SU-DHL-6 (cell line): ENCODE results near the gene SOD1.

Source experiments
- H2AFZ ChIP-seq: fragments of 200-600 bp; sonication (generic); 2 replicates; pipeline ENCODE4 v1.6.1; 2014; ENCODE audit warnings: low read depth, mild to moderate bottlenecking, moderate library complexity, mixed read lengths, antibody characterized with exemption, low read length; ENCODE audit not compliant: severe bottlenecking
- H3F3A ChIP-seq: fragments of 200-600 bp; shearing (Covaris generic); 2 replicates; pipeline ENCODE4 v1.6.0; 2016; ENCODE audit warnings: antibody characterized with exemption, mild to moderate bottlenecking; ENCODE audit not compliant: insufficient read depth
- H3K27ac ChIP-seq: fragments of 200-600 bp; sonication (generic); 2 replicates; pipeline ENCODE4 v1.5.1; 2016; ENCODE audit warnings: low read depth, mild to moderate bottlenecking, low read length, moderate library complexity, mixed read lengths
- H3K27me3 ChIP-seq: fragments of 200-600 bp; sonication (generic), shearing (Covaris generic); 2 replicates; pipeline ENCODE4 v1.6.0; 2014; ENCODE audit warnings: mild to moderate bottlenecking, low read length
- H3K36me3 ChIP-seq: fragments of 200-600 bp; sonication (generic); 2 replicates; pipeline ENCODE4 v1.6.1; 2014; ENCODE audit warnings: mild to moderate bottlenecking, low read length, mixed read lengths
- H3K4me2 ChIP-seq: fragments of 300-600, 200-600 bp; shearing (Covaris generic), sonication (generic); 2 replicates; pipeline ENCODE4 v1.6.0; 2014; ENCODE audit warnings: low read length, low read depth, mild to moderate bottlenecking; ENCODE audit not compliant: poor library complexity, severe bottlenecking
- H3K4me3 ChIP-seq: fragments of 200-600 bp; sonication (generic); 2 replicates; pipeline ENCODE4 v1.5.1; 2014; ENCODE audit warnings: antibody characterized with exemption, low read length, mild to moderate bottlenecking, mixed read lengths; ENCODE audit not compliant: insufficient read depth, poor library complexity, severe bottlenecking
- H3K79me2 ChIP-seq: fragments of 200-600 bp; sonication (generic); 2 replicates; pipeline ENCODE4 v1.6.1; 2014; ENCODE audit warnings: mild to moderate bottlenecking, low read length, moderate library complexity; ENCODE audit not compliant: insufficient read depth
- H3K9ac ChIP-seq: fragments of 200-600 bp; sonication (generic); 2 replicates; pipeline ENCODE4 v1.7.0; 2014; ENCODE audit warnings: mild to moderate bottlenecking, low read length
- H3K9me2 ChIP-seq: fragments of 200-600 bp; sonication (generic); replicated peaks from 2 replicates; pipeline ENCODE4 v1.6.1; 2014; ENCODE audit warnings: low read length; ENCODE audit not compliant: insufficient read depth
- H3K9me3 ChIP-seq: fragments of 200-600 bp; sonication (generic); 2 replicates; pipeline ENCODE4 v1.6.1; 2014; ENCODE audit warnings: low read length, mixed read lengths; ENCODE audit not compliant: insufficient read depth
- H4K20me1 ChIP-seq: fragments of 200-600 bp; sonication (generic); 2 replicates; pipeline ENCODE4 v1.6.1; 2014; ENCODE audit warnings: low read depth, mild to moderate bottlenecking, antibody characterized with exemption, low read length, moderate library complexity, mixed read lengths
- CTCF ChIP-seq: fragments of 200-600 bp; sonication (generic); IDR thresholded peaks from one replicate; pipeline ENCODE4 v1.5.1; 2017; ENCODE audit warnings: antibody characterized with exemption, mild to moderate bottlenecking, low read length, moderate library complexity; ENCODE audit not compliant: insufficient read depth, poor library complexity, severe bottlenecking
- EZH2phosphoT487 ChIP-seq: fragments of 200-600 bp; sonication (generic), shearing (Covaris generic); conservative IDR thresholded peaks from 2 replicates; pipeline ENCODE4 v1.6.1; 2018; ENCODE audit warnings: mild to moderate bottlenecking, antibody characterized with exemption, low read length, moderate library complexity, mixed read lengths

The SOD1 gene

GRCh38 chr21:31700040-31700439 is 40.5 kb downstream of the SOD1 start:
- Histone ChIP-seq H3K4me2 (no peak overlapping the region), H3K27ac (no peak overlapping the region), H3K79me2 (peaks cover 50% of the 10 kb centered on the region), H3K4me3 (no peak overlapping the region), H3F3A (peaks cover 8% of the 10 kb centered on the region; the same call in 1 of the 2 replicates), H3K36me3 (peaks cover 89% of the 10 kb centered on the region), H3K27me3 (no peaks in the 10 kb centered on the region), H3K9ac (no peak overlapping the region), H2AFZ (no peak overlapping the region), H4K20me1 (peaks cover 18% of the 10 kb centered on the region), H3K9me2 (no peaks in the 10 kb centered on the region), H3K9me3 (no peaks in the 10 kb centered on the region)
- TF ChIP-seq CTCF (no peak), EZH2phosphoT487 (no peak)

DNA sequence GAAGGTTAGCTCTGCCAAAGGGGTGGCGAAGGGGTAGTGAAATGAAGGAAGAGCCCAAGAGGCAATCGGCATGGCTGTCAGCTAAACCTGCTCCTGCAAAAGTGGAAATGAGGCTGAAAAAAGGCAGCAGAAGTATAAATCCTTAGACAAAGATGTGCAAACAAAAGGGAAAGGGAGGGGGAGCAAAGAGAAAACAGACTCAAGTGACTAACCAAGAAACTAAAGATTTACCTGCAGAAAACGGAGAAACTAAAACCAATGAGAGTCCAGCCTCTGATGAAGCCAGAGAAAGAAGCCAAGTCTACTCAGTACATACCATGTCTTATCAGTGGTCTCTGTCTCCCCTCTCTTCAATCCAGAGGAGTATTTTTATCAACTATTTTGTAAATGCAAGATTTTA is 47.1 kb downstream of the SOD1 start:
- peaks cover 11% of the 10 kb centered on the region; the same call in 1 of the 2 replicates for H3F3A ChIP-seq
- no peak overlapping the region for H2AFZ ChIP-seq
- no peak overlapping the region for H3K4me3 ChIP-seq
- no peaks in the 10 kb centered on the region for H3K9me3 ChIP-seq
- no peak overlapping the region for H3K9ac ChIP-seq
- TF ChIP-seq CTCF (no peak), EZH2phosphoT487 (no peak)
- peaks cover 42% of the 10 kb centered on the region for H3K36me3 ChIP-seq
- H3K79me2 ChIP-seq = peaks cover 97% of the 10 kb centered on the region
- H3K27ac ChIP-seq = no peak overlapping the region
- H3K4me2 ChIP-seq = no peak overlapping the region
- no peaks in the 10 kb centered on the region for H3K9me2 ChIP-seq
- H3K27me3 ChIP-seq = no peaks in the 10 kb centered on the region
- peaks cover 65% of the 10 kb centered on the region for H4K20me1 ChIP-seq

- no peaks in the 10 kb centered on the region for H3K27me3 ChIP-seq
- H4K20me1 ChIP-seq = peaks cover 70% of the 10 kb centered on the region
- H3F3A ChIP-seq = peaks cover 11% of the 10 kb centered on the region; the same call in 1 of the 2 replicates
- no peak overlapping the region for H3K4me2 ChIP-seq
- no peak overlapping the region for H3K27ac ChIP-seq
- no peak overlapping the region for H3K4me3 ChIP-seq
- H3K79me2 ChIP-seq = peaks cover 98% of the 10 kb centered on the region
- TF ChIP-seq CTCF = no peak
- TF ChIP-seq EZH2phosphoT487 = no peak
- H2AFZ ChIP-seq = no peak overlapping the region
- no peaks in the 10 kb centered on the region for H3K9me3 ChIP-seq
- H3K9me2 ChIP-seq = no peaks in the 10 kb centered on the region
- H3K9ac ChIP-seq = no peak overlapping the region
- H3K36me3 ChIP-seq = peaks cover 34% of the 10 kb centered on the region; the same call in 1 of the 2 replicates
Measured at GRCh38 chr21:31707499-31707898, 48.0 kb downstream of the SOD1 start.
